HCT116 (cell line): ENCODE data around the gene E2F1. TPM values are rescaled to one million over a fixed set of nuclear protein-coding genes. Genes with fewer than 3 reads are reported as not detected.

Experiments
- ATAC-seq: fragments of 200-7000 bp; cut with Tn5 transposase; 2 replicates; pipeline ENCODE4 v1.9.1; 2020; ENCODE audit warnings: mild to moderate bottlenecking, moderate library complexity
- BruUV-seq: library from RNA; stranded (reverse); fragments of 400-500 nt; replicated peaks from 2 replicates; lab custom pipeline; 2021; lab: Mats Ljungman, UMichigan
- CTCF ChIA-PET: fragments of 300-600 bp; sonication (Branson Sonifier 250); formaldehyde crosslinking; loops from one replicate; lab custom pipeline; 2021; ENCODE audit warnings: antibody characterized with exemption; lab: Charles Lee
- POLR2A ChIA-PET: fragments of 300-600, 350-600 bp; sonication (Branson Sonifier 250); formaldehyde crosslinking; loops from one replicate; lab custom pipeline; 2021; ENCODE audit warnings: antibody characterized with exemption; lab: Charles Lee
- RAD21 ChIA-PET, 2 experiments: fragments of 300-600 bp; sonication (Branson Sonifier 250); formaldehyde crosslinking; loops; one replicate each; lab custom pipeline; 2023; ENCODE audit warnings: low total read pairs in 2 of 2; ENCODE audit not compliant: uncharacterized antibody in 2 of 2, unreplicated experiment in 2 of 2, low non-redundant PET in 1 of 2; lab: Charles Lee
- DNase-seq: peaks from one replicate; pipeline ENCODE4 v3.0.0-alpha.2; 2010; ENCODE audit warnings: low read depth, low spot score
- H2AFZ ChIP-seq: fragments of 200-600 bp; shearing (Covaris generic), sonication (generic); 2 replicates; pipeline ENCODE4 v1.6.1; 2017; ENCODE audit warnings: low read depth, mixed run types, mixed read lengths, antibody characterized with exemption, low read length; ENCODE audit not compliant: poor library complexity, severe bottlenecking
- H3K27ac ChIP-seq: 2 replicates; pipeline ENCODE4 v1.5.1; 2012; ENCODE audit warnings: low read depth, low read length
- H3K27me3 ChIP-seq: fragments of 200-600 bp; sonication (generic); 2 replicates; pipeline ENCODE4 v1.6.1; 2016; ENCODE audit warnings: mixed run types, low read length, mixed read lengths; ENCODE audit not compliant: insufficient read depth
- H3K36me3 ChIP-seq, 2 experiments: fragments of 200-500 bp in 1 of 2; fragments of 200-600 bp in 1 of 2; sonication (Bioruptor generic) in 1 of 2; sonication (generic) in 1 of 2; 2 replicates each; pipeline versions ENCODE4 v1.5.1 to v1.6.1; 2014 to 2016; ENCODE audit warnings: low read length in 2 of 2, inconsistent platforms in 1 of 2, mixed read lengths in 1 of 2, mixed run types in 1 of 2; ENCODE audit not compliant: insufficient read depth in 2 of 2, control insufficient read depth in 1 of 2
- H3K4me1 ChIP-seq, 2 experiments: fragments of 200-600 bp in 1 of 2; sonication (generic) in 1 of 2; 2 replicates each; pipeline versions ENCODE4 v1.5.1 to v1.6.1; 2012 to 2017; ENCODE audit warnings: low read length in 2 of 2, inconsistent platforms in 1 of 2, mild to moderate bottlenecking in 1 of 2, mixed read lengths in 1 of 2, mixed run types in 1 of 2, moderate library complexity in 1 of 2; ENCODE audit not compliant: insufficient read depth in 2 of 2, control insufficient read depth in 1 of 2
- H3K4me2 ChIP-seq: fragments of 200-600 bp; sonication (generic); 2 replicates; pipeline ENCODE4 v1.6.1; 2017; ENCODE audit warnings: mixed run types, low read length, mixed read lengths
- H3K4me3 ChIP-seq, 2 experiments: fragments of 200-600 bp in 1 of 2; sonication (generic) in 1 of 2; replicated peaks in 1 of 2; 2 replicates each; pipeline ENCODE4 v1.5.1; 2011 to 2016; ENCODE audit warnings: low read length in 2 of 2, control low read depth in 1 of 2, low read depth in 1 of 2, mild to moderate bottlenecking in 1 of 2, mixed read lengths in 1 of 2, mixed run types in 1 of 2
- H3K79me2 ChIP-seq: fragments of 200-600 bp; sonication (generic); 2 replicates; pipeline ENCODE4 v1.6.1; 2017; ENCODE audit warnings: mild to moderate bottlenecking, mixed run types, low read length, moderate library complexity, mixed read lengths; ENCODE audit not compliant: insufficient read depth
- H3K9ac ChIP-seq: fragments of 200-600 bp; sonication (generic); 2 replicates; pipeline ENCODE4 v1.6.1; 2016; ENCODE audit warnings: low read length, mixed read lengths
- H3K9me2 ChIP-seq: fragments of 200-600 bp; sonication (generic), shearing (Covaris generic); 2 replicates; pipeline ENCODE4 v1.6.1; 2017; ENCODE audit warnings: mixed run types, mild to moderate bottlenecking, moderate library complexity; ENCODE audit not compliant: insufficient read depth
- H3K9me3 ChIP-seq, 2 experiments: fragments of 200-500 bp in 1 of 2; fragments of 200-600 bp in 1 of 2; sonication (Bioruptor generic) in 1 of 2; sonication (generic) in 1 of 2; 2 replicates each; pipeline ENCODE4 v1.6.1; 2014 to 2017; ENCODE audit warnings: low read length in 2 of 2, mixed read lengths in 2 of 2, inconsistent platforms in 1 of 2, low read depth in 1 of 2, mild to moderate bottlenecking in 1 of 2, mixed run types in 1 of 2, moderate library complexity in 1 of 2; ENCODE audit not compliant: control insufficient read depth in 1 of 2, insufficient read depth in 1 of 2
- H4K20me1 ChIP-seq: fragments of 200-600 bp; sonication (generic), shearing (Covaris generic); 2 replicates; pipeline ENCODE4 v1.6.1; 2017; ENCODE audit warnings: mixed run types, mild to moderate bottlenecking, moderate library complexity; ENCODE audit not compliant: insufficient read depth
- CTCF ChIP-seq, 3 experiments: fragments of 200-600 bp in 1 of 3; sonication (generic) in 1 of 3; IDR thresholded peaks in 2 of 3; conservative IDR thresholded peaks in 1 of 3; 2 replicates each; pipeline ENCODE4 v1.5.1; 2012 to 2017; ENCODE audit warnings: low read depth in 2 of 3, low read length in 2 of 3, antibody characterized with exemption in 1 of 3, borderline replicate concordance in 1 of 3, control low read depth in 1 of 3, mild to moderate bottlenecking in 1 of 3, mixed read lengths in 1 of 3, mixed run types in 1 of 3, moderate library complexity in 1 of 3; ENCODE audit not compliant: insufficient read depth in 1 of 3
- POLR2A ChIP-seq: IDR thresholded peaks from 2 replicates; pipeline ENCODE4 v1.7.0; 2011; ENCODE audit warnings: borderline replicate concordance; ENCODE audit not compliant: insufficient read depth, insufficient read length; ENCODE audit errors: extremely low read depth
- POLR2AphosphoS5 ChIP-seq: IDR thresholded peaks from 2 replicates; pipeline ENCODE4 v1.6.1; 2011; ENCODE audit warnings: mild to moderate bottlenecking, low read depth, low read length, moderate library complexity
- RAD21 ChIP-seq: IDR thresholded peaks from 2 replicates; pipeline ENCODE4 v1.6.1; 2012; ENCODE audit warnings: low read depth, mild to moderate bottlenecking
- SIN3A ChIP-seq: IDR thresholded peaks from 2 replicates; pipeline ENCODE4 v1.6.1; 2012; ENCODE audit warnings: low read depth
- YY1 ChIP-seq: IDR thresholded peaks from 2 replicates; pipeline ENCODE4 v1.6.1; 2011; ENCODE audit warnings: low read length, low read depth, moderate library complexity, mild to moderate bottlenecking; ENCODE audit not compliant: insufficient replicate concordance; ENCODE audit errors: extremely low read depth
- ZFX ChIP-seq: fragments of 450-650 bp; IDR thresholded peaks from 2 replicates; pipeline ENCODE4 v1.6.1; 2017
- intact Hi-C: fragments of 100-400 bp; cut with micrococcal nuclease; formaldehyde crosslinking; loops from 2 replicates; pipeline ENCODE4 v1.10.0; 2022
- total RNA-seq: library from RNA; stranded (reverse); gene quantifications from one replicate; pipeline ENCODE4 v1.2.1, GENCODE V29; 2021; ENCODE audit not compliant: unreplicated experiment

Gene E2F1
- total RNA-seq, 1 experiment from 2014 or later, result 30.9 TPM

GRCh38 chr20:33648396-33649004, 37.7 kb downstream of the E2F1 start:
- H3K79me2 ChIP-seq, result no peaks in the 10 kb centered on the region
- H2AFZ ChIP-seq, result no peak overlapping the region
- no peak overlapping the region for H3K4me3 ChIP-seq
- no TSS peak for BruUV-seq
- ChIA-PET CTCF (no interaction called here), POLR2A (no interaction called here), RAD21 (no interaction called here)
- H4K20me1 ChIP-seq, result no peaks in the 10 kb centered on the region
- TF ChIP-seq YY1, result no peak
- TF ChIP-seq POLR2A, result no peak
- no peak for TF ChIP-seq POLR2AphosphoS5
- TF ChIP-seq CTCF (IDR thresholded peaks at IDR 0.05 in 2 of 3, conservative IDR thresholded peaks at IDR 0.05 in 1 of 3; ENCODE audit: borderline replicate concordance in 1 of 3, insufficient read depth in 1 of 3, low read depth in 2 of 3, low read length in 2 of 3), result no peak
- no peak for TF ChIP-seq ZFX
- TF ChIP-seq RAD21, result no peak
- TF ChIP-seq SIN3A, result no peak
- no peaks in the 10 kb centered on the region for H3K9me2 ChIP-seq
- no peaks in the 10 kb centered on the region for H3K27me3 ChIP-seq
- H3K27ac ChIP-seq, result no peak overlapping the region
- ATAC-seq (no peak), DNase-seq (no peak)
- peaks cover 0 to 5% of the 10 kb centered on the region in 2 experiments; a peak in 2 of 4 replicates for H3K36me3 ChIP-seq
- H3K4me1 ChIP-seq, result peaks cover 0 to 4% of the 10 kb centered on the region in 2 experiments; a peak in 1 of 4 replicates
- H3K4me2 ChIP-seq, result no peak overlapping the region
- no peaks in the 10 kb centered on the region for H3K9me3 ChIP-seq
- H3K9ac ChIP-seq, result no peak overlapping the region
- intact Hi-C loops, result no loop called here
